Muscle of leg (tissue), 11 donors: ENCODE data around the gene SPECC1. TPM values are rescaled to one million over a fixed set of nuclear protein-coding genes. Genes with fewer than 3 reads are reported as not detected.
"Not testable (repeated sequence)": the region's sequence is repeated elsewhere in the genome, so short reads cannot be mapped to it uniquely, and the experiment has no call there.

Source experiments
- DNase-seq: peaks from one replicate; pipeline ENCODE4 v3.0.0; 2013
- H3K27ac ChIP-seq: one replicate; pipeline ENCODE4 v1.5.1; 2013; ENCODE audit warnings: mild to moderate bottlenecking, low read length, control low read depth
- H3K27me3 ChIP-seq: one replicate; pipeline ENCODE4 v1.6.1; 2013; ENCODE audit warnings: low read length; ENCODE audit not compliant: control insufficient read depth, insufficient read depth
- H3K36me3 ChIP-seq: one replicate; pipeline ENCODE4 v1.6.1; 2013; ENCODE audit warnings: low read length; ENCODE audit not compliant: control insufficient read depth, insufficient read depth
- H3K4me1 ChIP-seq: one replicate; pipeline ENCODE4 v1.6.1; 2013; ENCODE audit warnings: low read length; ENCODE audit not compliant: control insufficient read depth, insufficient read depth
- H3K4me3 ChIP-seq: one replicate; pipeline ENCODE4 v1.5.1; 2013; ENCODE audit warnings: low read length, control low read depth
- H3K9me3 ChIP-seq: replicated peaks from 2 replicates; pipeline ENCODE4 v1.6.1; 2013; ENCODE audit warnings: low read depth, low read length; ENCODE audit not compliant: control insufficient read depth
- WGBS: methylation state at CpG from one replicate; pipeline ENCODE4 v1.1.5; 2013; ENCODE audit warnings: missing lambda C conversion rate; ENCODE audit not compliant: insufficient coverage; 5-methylcytosine and 5-hydroxymethylcytosine counted together
- polyA plus RNA-seq, 8 donors: library from polyadenylated mRNA; unstranded; fragments of 120-200 nt; gene quantifications; one replicate each; pipeline versions ENCODE4 v1.2.1 to v1.2.3, GENCODE V29; 2013; ENCODE audit warnings: inconsistent platforms in 1 of 8, low replicate concordance in 1 of 8; ENCODE audit not compliant: insufficient read length in 8 of 8, insufficient read depth in 1 of 8
- total RNA-seq: library from RNA; stranded (reverse); fragments of 120-200 nt; gene quantifications from one replicate; pipeline ENCODE4 v1.2.4, GENCODE V29; 2013

The SPECC1 gene
- total and polyA plus RNA-seq, 9 donors = 5.7 to 11.6 (median 7.2) TPM

GRCh38 chr17:20092973-20093626, 83.9 kb downstream of the SPECC1 start:
- no peak for DNase-seq
- Histone ChIP-seq H3K27ac (peak overlapping the region; percentile 95), H3K9me3 (no peaks in the 10 kb centered on the region), H3K36me3 (no peaks in the 10 kb centered on the region), H3K27me3 (no peaks in the 10 kb centered on the region), H3K4me1 (peaks cover 27% of the 10 kb centered on the region), H3K4me3 (no peak overlapping the region)
- 73% methylated on average over 2 of the region's 2 CpGs for whole genome bisulfite sequencing

GRCh38 chr17:20094777-20095176, 85.6 kb downstream of the SPECC1 start:
- WGBS = no CpG with 5 or more reads among the region's 1 CpG
- Histone ChIP-seq H3K27ac (peak overlapping the region; percentile 35), H3K4me1 (peaks cover 26% of the 10 kb centered on the region)

GRCh38 chr17:20095336-20096080, 86.3 kb downstream of the SPECC1 start:
- Histone ChIP-seq H3K27me3 (no peaks in the 10 kb centered on the region), H3K27ac (no peak overlapping the region), H3K4me1 (peaks cover 21% of the 10 kb centered on the region), H3K9me3 (no peaks in the 10 kb centered on the region), H3K4me3 (no peak overlapping the region), H3K36me3 (no peaks in the 10 kb centered on the region)
- WGBS = 19% methylated on average over 11 of the region's 18 CpGs
- DNase-seq = peak; percentile 91

More at GRCh38 chr17:20094777-20095176, 85.6 kb downstream of the SPECC1 start:
- no peak for DNase-seq
- H3K4me3 ChIP-seq = no peak overlapping the region
- H3K27me3 ChIP-seq = no peaks in the 10 kb centered on the region
- no peaks in the 10 kb centered on the region for H3K36me3 ChIP-seq
- H3K9me3 ChIP-seq = no peaks in the 10 kb centered on the region

- H3K9me3 ChIP-seq = no peaks in the 10 kb centered on the region
- no peak for DNase-seq
- H3K27me3 ChIP-seq = no peaks in the 10 kb centered on the region
- H3K36me3 ChIP-seq = no peaks in the 10 kb centered on the region
- H3K4me3 ChIP-seq = no peak overlapping the region
- 30% methylated on average over 6 of the region's 8 CpGs for WGBS
- no peak overlapping the region for H3K27ac ChIP-seq
- peaks cover 15% of the 10 kb centered on the region for H3K4me1 ChIP-seq
Observed at GRCh38 chr17:20096430-20096829, 87.3 kb downstream of the SPECC1 start.

GRCh38 chr17:20097330-20097729, 88.2 kb downstream of the SPECC1 start:
- Histone ChIP-seq H3K4me1 (peaks cover 9% of the 10 kb centered on the region), H3K27ac (no peak overlapping the region), H3K4me3 (no peak overlapping the region), H3K36me3 (no peaks in the 10 kb centered on the region), H3K9me3 (no peaks in the 10 kb centered on the region), H3K27me3 (no peaks in the 10 kb centered on the region)
- no peak for DNase-seq
- WGBS = 65% methylated on average over 6 of the region's 6 CpGs

- no peaks in the 10 kb centered on the region for H3K36me3 ChIP-seq
- no peak for DNase-seq
- WGBS = 71% methylated on average over 6 of the region's 7 CpGs
- peaks cover 7% of the 10 kb centered on the region for H3K4me1 ChIP-seq
- H3K27me3 ChIP-seq = peaks cover 3% of the 10 kb centered on the region
- no peaks in the 10 kb centered on the region for H3K9me3 ChIP-seq
- no peak overlapping the region for H3K27ac ChIP-seq
- no peak overlapping the region for H3K4me3 ChIP-seq
Observed at GRCh38 chr17:20098314-20098713, 89.2 kb downstream of the SPECC1 start.

- H3K27ac ChIP-seq, DNase-seq, H3K4me3 ChIP-seq, H3K4me1 ChIP-seq, H3K27me3 ChIP-seq, H3K36me3 ChIP-seq, H3K9me3 ChIP-seq: not testable (repeated sequence)
- no CpG with 5 or more reads among the region's 3 CpGs for WGBS
Observed at GRCh38 chr17:20100806-20101205, 91.6 kb downstream of the SPECC1 start.

- WGBS = 44% methylated on average over 2 of the region's 12 CpGs
- DNase-seq = peak; percentile 49
- no peaks in the 10 kb centered on the region for H3K9me3 ChIP-seq
- no peaks in the 10 kb centered on the region for H3K36me3 ChIP-seq
- H3K4me3 ChIP-seq = no peak overlapping the region
- H3K27me3 ChIP-seq = peaks cover 3% of the 10 kb centered on the region
- H3K4me1 ChIP-seq = peaks cover 4% of the 10 kb centered on the region
- no peak overlapping the region for H3K27ac ChIP-seq
Observed at GRCh38 chr17:20103454-20104446, 94.6 kb downstream of the SPECC1 start.

GRCh38 chr17:20105539-20106280, 96.6 kb downstream of the SPECC1 start:
- Histone ChIP-seq H3K9me3 (no peaks in the 10 kb centered on the region), H3K4me1 (peaks cover 4% of the 10 kb centered on the region), H3K4me3 (no peak overlapping the region), H3K27me3 (peaks cover 3% of the 10 kb centered on the region), H3K36me3 (no peaks in the 10 kb centered on the region), H3K27ac (no peak overlapping the region)
- WGBS = 83% methylated on average over 4 of the region's 8 CpGs
- no peak for DNase-seq
